GM23248 (cell line): ENCODE data around the gene TBC1D10A. TPM values are rescaled to one million over a fixed set of nuclear protein-coding genes. Genes with fewer than 3 reads are reported as not detected.

Experiments used
- DNase-seq: peaks from one replicate; pipeline ENCODE4 v3.0.0-alpha.2; 2015
- H2AFZ ChIP-seq: fragments of 200-600 bp; sonication (generic); 2 replicates; pipeline ENCODE4 v1.6.1; 2016; ENCODE audit warnings: antibody characterized with exemption
- H3F3A ChIP-seq: fragments of 200-600 bp; sonication (generic); 2 replicates; pipeline ENCODE4 v1.6.1; 2016; ENCODE audit warnings: mild to moderate bottlenecking, antibody characterized with exemption, mixed run types; ENCODE audit not compliant: insufficient read depth
- H3K27ac ChIP-seq: fragments of 200-600 bp; sonication (generic); 2 replicates; pipeline ENCODE4 v1.5.1; 2016; ENCODE audit warnings: mild to moderate bottlenecking
- H3K27me3 ChIP-seq: fragments of 200-600 bp; sonication (generic); replicated peaks from 2 replicates; pipeline ENCODE4 v1.6.1; 2016; ENCODE audit warnings: mild to moderate bottlenecking; ENCODE audit not compliant: insufficient read depth
- H3K36me3 ChIP-seq: fragments of 200-600 bp; sonication (generic); 2 replicates; pipeline ENCODE4 v1.6.1; 2016; ENCODE audit warnings: low read depth, mild to moderate bottlenecking
- H3K4me1 ChIP-seq: fragments of 200-600 bp; sonication (generic); 2 replicates; pipeline ENCODE4 v1.6.1; 2016; ENCODE audit warnings: mild to moderate bottlenecking; ENCODE audit not compliant: insufficient read depth
- H3K4me2 ChIP-seq: fragments of 200-600 bp; sonication (generic); one replicate; pipeline ENCODE4 v1.6.1; 2016; ENCODE audit warnings: mild to moderate bottlenecking; ENCODE audit not compliant: unreplicated experiment
- H3K4me3 ChIP-seq: fragments of 200-600 bp; sonication (generic); 2 replicates; pipeline ENCODE4 v1.5.1; 2016; ENCODE audit warnings: mild to moderate bottlenecking
- H3K79me2 ChIP-seq: fragments of 200-600 bp; sonication (generic); 2 replicates; pipeline ENCODE4 v1.6.1; 2016; ENCODE audit warnings: mild to moderate bottlenecking; ENCODE audit not compliant: insufficient read depth
- H3K9ac ChIP-seq: fragments of 200-600 bp; sonication (generic); 2 replicates; pipeline ENCODE4 v1.6.1; 2016; ENCODE audit warnings: mild to moderate bottlenecking
- H3K9me2 ChIP-seq: fragments of 200-600 bp; sonication (generic); 2 replicates; pipeline ENCODE4 v1.6.1; 2016; ENCODE audit warnings: mixed run types, mild to moderate bottlenecking, moderate library complexity; ENCODE audit not compliant: insufficient read depth
- H3K9me3 ChIP-seq: fragments of 200-600 bp; sonication (generic); one replicate; pipeline ENCODE4 v1.6.1; 2017; ENCODE audit warnings: low read depth
- H4K20me1 ChIP-seq: fragments of 200-600 bp; sonication (generic); 2 replicates; pipeline ENCODE4 v1.6.0; 2016; ENCODE audit not compliant: insufficient read depth
- EZH2 ChIP-seq: fragments of 200-600 bp; sonication (generic); IDR thresholded peaks from 2 replicates; pipeline ENCODE4 v1.6.1; 2018; ENCODE audit warnings: antibody characterized with exemption, mild to moderate bottlenecking; ENCODE audit not compliant: insufficient read depth, poor library complexity, severe bottlenecking
- EZH2phosphoT487 ChIP-seq: fragments of 200-600 bp; sonication (generic); IDR thresholded peaks from 2 replicates; pipeline ENCODE4 v1.6.1; 2018; ENCODE audit warnings: antibody characterized with exemption, moderate library complexity, mild to moderate bottlenecking, low read depth; ENCODE audit not compliant: insufficient read depth
- WGBS, 2 experiments: methylation state at CpG; one replicate each; pipeline ENCODE4 v1.1.6; 2015 to 2017; ENCODE audit warnings: low lambda C conversion rate in 2 of 2, low coverage in 1 of 2; ENCODE audit errors: missing lambda C conversion rate in 2 of 2; 5-methylcytosine and 5-hydroxymethylcytosine counted together
- in situ Hi-C: fragments of 300-500 bp; cut with MboI; formaldehyde crosslinking; loops from 2 replicates; pipeline ENCODE4 v1.15.0; 2020
- polyA plus RNA-seq: library from polyadenylated mRNA; unstranded; fragments of >200 nt; fragmentation: Nextera tagmentation; extraction: Ambion mirVana; gene quantifications from 2 replicates; pipeline ENCODE4 v1.2.1, GENCODE V29; 2016
- total RNA-seq: library from RNA; depleted of rRNA; stranded (reverse); fragments of >200 nt; shearing (Covaris generic); gene quantifications from 2 replicates; pipeline ENCODE4 v1.2.3, GENCODE V29; 2014; rRNA removed

The TBC1D10A gene
- total and polyA plus RNA-seq, 2 experiments from 2014 or later: 16.9 to 21.9 TPM

- no peak overlapping the region for H2AFZ ChIP-seq
- no peaks in the 10 kb centered on the region for H3K9me3 ChIP-seq
- H3K36me3 ChIP-seq: no peaks in the 10 kb centered on the region
- WGBS, 2 experiments: 97 to 98% methylated on average over 22 of the region's 22 CpGs
- DNase-seq: no peak
- 0 out of 2 replicates have a peak, but pooled peaks cover 6% of the 10 kb centered on the region for H3F3A ChIP-seq
- TF ChIP-seq EZH2phosphoT487 (no peak), EZH2 (no peak)
- no peaks in the 10 kb centered on the region for H3K9me2 ChIP-seq
- H3K4me1 ChIP-seq: 0 out of 2 replicates have a peak, but pooled peaks cover 5% of the 10 kb centered on the region
- in situ Hi-C loops: no loop called here
- no peak overlapping the region for H3K4me3 ChIP-seq
- H3K79me2 ChIP-seq: no peaks in the 10 kb centered on the region
- no peak overlapping the region for H3K9ac ChIP-seq
- no peak overlapping the region for H3K4me2 ChIP-seq
- H3K27ac ChIP-seq: no peak overlapping the region
- no peaks in the 10 kb centered on the region for H3K27me3 ChIP-seq
- no peaks in the 10 kb centered on the region for H4K20me1 ChIP-seq
Observed at GRCh38 chr22:30243661-30244060, 83.1 kb downstream of the TBC1D10A start.

Other genes with a start within 250 kb of the TBC1D10A start
- gene HORMAD2, start 246.5 kb downstream of the TBC1D10A start, total RNA-seq: not detected in 2 replicates
- not detected in 2 replicates for gene HORMAD2, start 246.5 kb downstream of the TBC1D10A start, polyA plus RNA-seq
- gene LIF, start 80.2 kb downstream of the TBC1D10A start, total RNA-seq: 1.6 and 1.9 TPM in 2 replicates
- 1.0 and 1.4 TPM in 2 replicates for gene LIF, start 80.2 kb downstream of the TBC1D10A start, polyA plus RNA-seq
- not detected in 2 replicates for gene OSM, start 60.1 kb downstream of the TBC1D10A start, total RNA-seq
- not detected in 2 replicates for gene OSM, start 60.1 kb downstream of the TBC1D10A start, polyA plus RNA-seq
- gene CASTOR1, start 37.4 kb downstream of the TBC1D10A start, total RNA-seq: 10.2 and 13.4 TPM in 2 replicates
- gene CASTOR1, start 37.4 kb downstream of the TBC1D10A start, polyA plus RNA-seq: 8.7 and 10.2 TPM in 2 replicates
- gene SF3A1, start 30.0 kb upstream of the TBC1D10A start, total RNA-seq: 9.1 and 12.9 TPM in 2 replicates
- 75.0 and 88.3 TPM in 2 replicates for gene SF3A1, start 30.0 kb upstream of the TBC1D10A start, polyA plus RNA-seq
- gene CCDC157, start 30.1 kb upstream of the TBC1D10A start, total RNA-seq: 5.0 and 9.2 TPM in 2 replicates
- gene CCDC157, start 30.1 kb upstream of the TBC1D10A start, polyA plus RNA-seq: 2.5 and 2.7 TPM in 2 replicates
- gene RNF215, start 60.5 kb upstream of the TBC1D10A start, total RNA-seq: 29.9 and 45.1 TPM in 2 replicates
- gene RNF215, start 60.5 kb upstream of the TBC1D10A start, polyA plus RNA-seq: 2.7 and 2.9 TPM in 2 replicates
- gene SEC14L2, start 70.1 kb upstream of the TBC1D10A start, total RNA-seq: 41.9 and 54.6 TPM in 2 replicates
- 23.3 and 26.6 TPM in 2 replicates for gene SEC14L2, start 70.1 kb upstream of the TBC1D10A start, polyA plus RNA-seq
- 6.6 and 18.3 TPM in 2 replicates for gene MTFP1, start 98.8 kb upstream of the TBC1D10A start, total RNA-seq
- 8.1 and 8.5 TPM in 2 replicates for gene MTFP1, start 98.8 kb upstream of the TBC1D10A start, polyA plus RNA-seq
- not detected in 2 replicates for gene SEC14L3, start 145.1 kb upstream of the TBC1D10A start, total RNA-seq
- gene SEC14L3, start 145.1 kb upstream of the TBC1D10A start, polyA plus RNA-seq: not detected in 2 replicates
- gene SEC14L4, start 178.8 kb upstream of the TBC1D10A start, total RNA-seq: under 0.01 and 0.25 TPM in 2 replicates
- gene SEC14L4, start 178.8 kb upstream of the TBC1D10A start, polyA plus RNA-seq: 0.16 and 0.34 TPM in 2 replicates
- gene SEC14L6, start 219.8 kb upstream of the TBC1D10A start, total RNA-seq: not detected in 2 replicates
- gene SEC14L6, start 219.8 kb upstream of the TBC1D10A start, polyA plus RNA-seq: not detected in 2 replicates
- gene GAL3ST1, start 247.7 kb upstream of the TBC1D10A start, total RNA-seq: not detected in 2 replicates
- not detected in 2 replicates for gene GAL3ST1, start 247.7 kb upstream of the TBC1D10A start, polyA plus RNA-seq